ENCODE data around the gene RFFL.
A peak's percentile ranks its signal among the peaks of the same experiment; 100 is the strongest.
"Not testable (repeated sequence)": the region's sequence is repeated elsewhere in the genome, so short reads cannot be mapped to it uniquely, and the experiment has no call there.

RFFL gene

DNA sequence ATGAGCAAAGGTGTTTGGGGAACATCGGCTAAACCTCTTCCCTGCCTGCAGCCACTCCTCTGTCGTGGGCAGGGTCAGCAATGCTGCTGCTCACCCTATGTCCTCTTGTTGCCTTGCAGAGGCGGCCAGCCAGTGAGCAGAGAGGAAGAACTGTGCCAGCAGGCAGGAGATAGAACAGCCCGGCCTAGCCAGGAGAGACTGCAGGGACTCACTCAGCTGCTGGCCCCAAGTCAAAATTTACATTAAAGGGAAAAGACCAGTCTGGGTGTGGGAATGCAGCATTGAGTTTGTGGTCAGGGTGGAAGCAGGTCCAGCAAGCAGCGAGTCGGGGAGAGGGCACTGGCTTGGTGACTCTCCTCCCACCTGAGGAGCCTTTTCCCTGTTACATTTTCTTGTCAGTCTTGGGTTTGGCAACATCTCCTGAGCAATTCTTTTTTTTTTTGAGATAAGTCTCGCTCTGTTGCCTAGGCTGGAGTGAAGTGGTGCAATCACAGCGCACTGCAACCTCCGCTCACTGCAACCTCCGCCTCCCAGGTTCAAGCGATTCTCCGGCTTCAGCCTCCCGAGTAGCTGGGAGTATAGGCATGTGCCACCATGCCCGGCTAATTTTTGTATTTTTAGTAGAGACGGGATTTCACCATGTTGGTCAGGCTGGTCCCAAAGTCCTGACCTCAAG, 60.5 kb downstream of the RFFL start:
- no peak for DNase-seq

GRCh38 chr17:35001549-35001948, 62.0 kb downstream of the RFFL start:
- no peak for DNase-seq

- not testable (repeated sequence) for DNase-seq
These were observed 62.5 kb downstream of the RFFL start for GRCh38 chr17:35000965-35001364.

GRCh38 chr17:34999456-34999855, 64.1 kb downstream of the RFFL start:
- no peak for DNase-seq

DNA sequence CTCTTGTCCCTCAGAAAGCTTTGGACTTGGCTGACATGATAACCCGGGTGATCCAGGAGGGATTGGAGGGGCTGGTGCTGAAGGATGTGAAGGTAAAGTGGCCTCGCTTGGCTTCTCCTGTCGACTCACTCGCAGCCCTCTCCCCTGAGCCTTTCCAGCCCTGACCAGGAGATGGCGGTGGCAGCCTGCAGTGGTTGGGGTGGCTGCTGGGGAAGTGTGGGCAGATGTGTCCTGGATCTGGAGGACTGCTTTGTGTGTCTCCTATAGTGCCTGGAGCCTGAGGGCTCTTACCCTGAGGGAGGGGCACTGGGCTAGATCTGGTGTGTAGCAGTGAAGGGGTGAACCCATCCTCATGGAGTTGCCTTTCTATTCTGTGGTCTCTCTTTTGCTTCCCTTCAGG, 65.3 kb downstream of the RFFL start:
- peak; percentile 34 for DNase-seq

GRCh38 chr17:34997355-34997862, 66.1 kb downstream of the RFFL start:
- DNase-seq: no peak

GRCh38 chr17:34996422-34997285, 66.9 kb downstream of the RFFL start:
- DNase-seq: no peak

GRCh38 chr17:34993031-34993430, 70.5 kb downstream of the RFFL start:
- DNase-seq: no peak

DNA sequence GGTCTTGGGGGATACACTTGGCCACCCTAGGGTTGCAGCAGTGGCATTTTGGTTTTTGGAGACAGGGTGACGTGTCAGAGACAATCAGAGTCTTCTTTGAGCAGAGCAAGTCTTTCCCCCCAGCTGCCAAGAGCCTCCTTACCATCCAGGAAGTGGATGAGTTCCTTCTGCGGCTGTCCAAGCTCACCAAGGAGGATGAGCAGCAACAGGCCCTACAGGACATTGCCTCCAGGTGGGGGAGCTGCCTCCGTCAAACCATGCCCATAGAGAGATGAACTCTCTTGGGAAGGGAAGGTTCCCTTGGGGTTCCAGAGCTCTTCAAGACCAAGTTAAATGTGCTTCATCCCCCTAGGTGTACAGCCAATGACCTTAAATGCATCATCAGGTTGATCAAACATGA, 71.9 kb downstream of the RFFL start:
- no peak for DNase-seq

GRCh38 chr17:34990921-34991365, 72.6 kb downstream of the RFFL start:
- DNase-seq: no peak

DNA sequence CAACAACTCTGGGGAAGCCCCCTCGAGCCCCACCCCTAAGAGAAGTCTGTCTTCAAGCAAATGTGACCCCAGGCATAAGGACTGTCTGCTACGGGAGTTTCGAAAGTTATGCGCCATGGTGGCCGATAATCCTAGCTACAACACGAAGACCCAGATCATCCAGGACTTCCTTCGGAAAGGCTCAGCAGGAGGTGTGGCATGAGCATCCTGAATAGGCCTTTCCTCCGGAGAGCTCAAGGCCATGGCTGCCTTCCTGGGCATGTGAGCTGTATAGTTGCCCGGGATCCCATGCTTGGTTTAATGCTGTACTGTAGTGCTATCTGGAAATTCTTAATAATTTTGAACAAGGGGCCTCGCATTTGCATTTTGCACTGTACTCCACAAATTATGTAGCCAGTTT, 74.0 kb downstream of the RFFL start:
- no peak for DNase-seq

DNA sequence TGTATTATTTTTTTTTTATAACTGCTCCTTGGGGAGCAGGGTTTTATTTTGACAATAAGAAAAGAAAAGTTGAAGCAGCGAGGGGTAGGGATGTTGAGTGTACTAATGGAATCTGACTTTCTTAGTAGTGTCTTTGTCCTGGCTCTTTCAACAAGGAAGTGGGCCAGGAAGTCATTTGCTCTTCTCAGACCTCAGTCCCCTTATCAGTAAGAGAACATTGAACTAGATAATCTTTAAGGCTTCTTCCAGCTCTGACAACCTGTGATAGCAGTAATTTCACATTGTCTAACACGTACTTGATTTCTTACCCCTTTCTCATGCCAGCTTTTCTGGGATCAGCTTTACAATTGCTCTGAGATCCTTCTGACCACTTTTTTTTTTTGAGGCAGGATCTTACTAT, 74.9 kb downstream of the RFFL start:
- no peak for DNase-seq

- no peak for DNase-seq
These were observed 76.3 kb downstream of the RFFL start for GRCh38 chr17:34987232-34987631.

DNA sequence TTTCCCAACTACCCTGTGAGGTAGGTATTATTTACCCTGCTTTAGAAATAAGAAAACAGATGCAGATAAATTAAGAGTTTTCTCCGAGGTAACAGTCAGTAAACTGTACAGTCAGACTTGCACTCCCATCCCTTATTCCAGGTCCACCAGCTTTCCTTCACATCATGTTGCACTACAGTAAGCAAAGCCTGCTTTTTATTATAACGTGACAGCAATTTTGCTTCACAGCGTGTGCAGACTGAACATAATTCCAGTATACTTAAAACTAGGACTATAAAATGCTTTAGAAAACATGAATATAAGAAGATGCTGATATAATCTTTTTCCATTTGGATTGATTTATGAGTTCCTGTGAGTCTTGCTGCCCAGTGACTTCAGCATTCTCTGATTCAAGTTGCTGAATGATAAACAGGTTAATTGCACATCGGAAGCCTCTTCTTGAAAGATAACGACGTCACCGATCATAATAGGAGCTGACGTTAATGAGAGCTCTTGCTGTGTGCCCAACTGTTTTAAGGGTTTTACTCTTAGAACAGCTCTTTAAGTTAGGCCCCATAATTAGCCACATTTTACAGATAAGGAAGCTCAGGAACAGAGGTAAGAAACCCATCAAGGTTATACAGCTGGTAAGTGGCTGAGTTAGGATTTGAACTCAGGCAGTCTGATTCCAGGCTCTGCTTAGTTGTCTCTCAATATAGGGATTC, 81.8 kb downstream of the RFFL start:
- DNase-seq: peak; percentile 19

GRCh38 chr17:34980681-34981537, 82.6 kb downstream of the RFFL start:
- DNase-seq: peak; percentile 39

GRCh38 chr17:34980353-34980680, 83.2 kb downstream of the RFFL start, which contains the start of gene LIG3:
TSS of gene LIG3 (plus strand) at chr17:34980512. CDS start at chr17:34983006, 2,494 bp downstream.
- peak; percentile 86 for DNase-seq

DNA sequence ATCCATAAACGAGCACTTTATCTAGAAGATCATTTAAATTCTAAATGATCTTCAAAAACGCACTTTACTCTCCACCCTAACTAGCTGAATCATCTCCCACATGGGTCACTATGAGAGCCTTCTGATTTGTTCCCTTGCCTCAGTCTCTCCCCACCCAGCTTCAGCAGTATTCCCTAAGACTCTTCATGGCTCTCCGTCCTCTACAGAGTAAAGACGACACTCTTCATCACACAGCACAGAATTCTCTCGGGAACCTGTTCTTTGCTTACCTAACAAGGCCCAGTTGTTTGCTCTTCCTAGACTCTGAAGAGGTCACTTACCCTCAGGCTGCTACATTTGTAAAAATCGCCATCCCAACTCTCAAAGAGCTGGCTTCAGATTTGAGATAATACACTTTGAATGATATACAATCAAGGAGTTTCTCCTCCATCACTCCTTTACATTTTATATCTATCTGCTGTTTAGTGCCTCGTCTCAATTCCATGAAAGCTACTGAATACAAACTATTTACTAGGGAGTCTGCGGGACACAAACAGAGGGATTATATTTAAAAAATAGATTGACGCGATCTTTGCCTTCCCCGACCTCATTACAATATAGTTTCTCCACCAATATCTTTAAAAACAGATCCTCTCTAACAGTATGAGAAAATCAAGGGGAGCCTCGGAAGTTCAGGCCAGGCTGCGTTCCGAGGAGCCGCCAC, 83.7 kb downstream of the RFFL start:
- no peak for DNase-seq

DNA sequence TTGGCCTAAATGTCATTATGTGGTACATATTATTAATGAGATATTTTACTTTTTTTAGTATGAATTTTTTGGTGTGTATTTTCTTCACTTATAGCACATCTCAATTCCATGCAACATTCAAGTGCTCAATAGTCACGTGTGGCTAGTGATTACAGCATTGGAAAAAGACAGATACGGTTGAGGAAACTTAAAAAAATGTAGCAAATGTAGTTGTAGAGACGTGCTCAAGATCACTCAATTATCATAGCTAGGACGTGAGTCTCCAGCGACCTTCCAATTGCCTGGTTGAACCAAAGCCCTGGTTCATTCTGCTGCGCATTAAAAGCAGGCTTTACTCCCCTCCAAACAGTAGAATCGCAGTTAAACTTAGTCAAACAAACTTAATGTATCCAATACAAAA, 84.4 kb downstream of the RFFL start:
- no peak for DNase-seq

DNA sequence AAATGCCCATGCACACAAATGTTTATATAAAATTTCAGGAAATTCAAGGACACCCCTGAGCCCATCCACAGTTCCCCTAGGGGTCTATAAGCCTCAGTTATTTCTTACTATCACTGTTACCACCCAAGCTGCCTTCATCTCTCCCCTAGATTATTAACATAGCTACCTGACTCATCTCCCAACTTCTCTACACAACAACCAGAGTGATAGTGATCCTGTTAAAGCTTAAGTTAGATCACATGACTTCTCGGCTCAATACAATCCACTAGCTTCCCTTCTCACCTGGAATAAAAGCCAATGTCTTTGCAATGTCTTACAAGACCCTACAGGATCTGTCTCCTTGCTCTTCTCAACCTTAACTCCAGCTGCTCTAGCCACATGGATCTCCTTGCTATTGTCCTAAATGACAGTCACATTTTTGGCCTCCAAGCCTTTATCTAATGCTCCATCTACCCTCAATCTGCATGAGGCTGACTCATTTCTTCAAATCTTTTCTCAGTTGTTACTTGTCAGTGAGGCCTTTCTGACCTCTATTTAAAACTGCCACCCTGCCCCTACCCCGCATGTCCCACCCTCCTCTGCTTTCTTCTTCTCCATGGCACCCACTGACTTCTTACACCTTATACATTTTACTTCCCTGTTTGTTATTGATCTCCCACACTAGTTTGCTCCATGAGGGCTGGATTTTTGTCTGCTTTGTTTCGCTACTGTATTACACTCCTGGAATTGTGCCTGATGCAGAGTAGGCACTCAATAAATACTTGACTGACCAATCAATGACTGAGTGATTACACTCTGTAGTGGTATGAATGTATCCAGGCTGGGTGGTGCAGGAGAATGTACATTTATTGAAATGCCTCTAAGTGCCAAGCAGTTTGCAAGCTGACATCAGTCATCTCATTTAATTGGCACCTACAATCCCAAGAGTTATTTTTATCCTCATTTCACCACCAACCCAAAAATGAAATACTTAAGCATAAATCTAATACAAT, 88.4 kb downstream of the RFFL start:
- DNase-seq: no peak

GRCh38 chr17:34974179-34974578, 89.3 kb downstream of the RFFL start:
- DNase-seq: no peak
